Esophagus (tissue), 2 donors: ENCODE measurements around the gene KCNH4. TPM values are rescaled to one million over a fixed set of nuclear protein-coding genes. Genes with fewer than 3 reads are reported as not detected.
A peak's percentile ranks its signal among the peaks of the same experiment; 100 is the strongest.
"Not testable (repeated sequence)": the region's sequence is repeated elsewhere in the genome, so short reads cannot be mapped to it uniquely, and the experiment has no call there.

ENCODE experiments used
- H3K27ac ChIP-seq, 2 donors: one replicate each; pipeline ENCODE4 v1.5.1; 2013; ENCODE audit warnings: low read depth in 2 of 2, mild to moderate bottlenecking in 2 of 2, inconsistent platforms in 1 of 2, low read length in 1 of 2, moderate library complexity in 1 of 2
- H3K27me3 ChIP-seq, 2 donors: one replicate each; pipeline ENCODE4 v1.6.1; 2013; ENCODE audit warnings: low read length in 2 of 2, control low read depth in 1 of 2, mild to moderate bottlenecking in 1 of 2; ENCODE audit not compliant: insufficient read depth in 2 of 2, control insufficient read depth in 1 of 2
- H3K36me3 ChIP-seq, 2 donors: one replicate each; pipeline ENCODE4 v1.6.1; 2013; ENCODE audit warnings: low read length in 1 of 2; ENCODE audit not compliant: control insufficient read depth in 2 of 2, insufficient read depth in 2 of 2
- H3K4me1 ChIP-seq, 2 donors: one replicate each; pipeline ENCODE4 v1.6.1; 2013; ENCODE audit warnings: low read length in 1 of 2; ENCODE audit not compliant: control insufficient read depth in 2 of 2, insufficient read depth in 2 of 2
- H3K4me3 ChIP-seq, 2 donors: one replicate each; pipeline ENCODE4 v1.5.1; 2013; ENCODE audit warnings: low read length in 2 of 2, mild to moderate bottlenecking in 2 of 2, low read depth in 1 of 2, moderate library complexity in 1 of 2
- H3K9me3 ChIP-seq, 2 donors: one replicate each; pipeline ENCODE4 v1.6.1; 2013; ENCODE audit warnings: mild to moderate bottlenecking in 2 of 2, low read depth in 1 of 2, low read length in 1 of 2, moderate library complexity in 1 of 2; ENCODE audit not compliant: control insufficient read depth in 2 of 2, insufficient read depth in 1 of 2
- WGBS, 2 donors: extraction: QIAGEN DNeasy Blood & Tissue Kit; methylation state at CpG; one replicate each; pipeline ENCODE4 v1.1.7; 2013; 5-methylcytosine and 5-hydroxymethylcytosine counted together
- polyA plus RNA-seq, 2 donors: library from polyadenylated mRNA; stranded (reverse); fragments of 200-250 nt; gene quantifications; one replicate each; pipeline ENCODE4 v1.2.3, GENCODE V29; 2013
- donor health status: healthy with polysubstance abuse.
- donor health status: Bipolar disorder and iron deficiency.

The KCNH4 gene
- polyA plus RNA-seq, 2 donors: 0.02 to 0.04 TPM

GRCh38 chr17:42187833-42188232 lies 6.9 kb upstream of the KCNH4 start:
- Histone ChIP-seq H3K27ac (no peak overlapping the region), H3K4me3 (no peak overlapping the region)
- WGBS, 2 donors: 76 to 81% methylated on average over 2 of the region's 2 CpGs

GRCh38 chr17:42186191-42186590 lies 5.2 kb upstream of the KCNH4 start:
- not testable (repeated sequence) for H3K9me3 ChIP-seq, H3K27me3 ChIP-seq, H3K4me3 ChIP-seq, H3K4me1 ChIP-seq, H3K36me3 ChIP-seq, H3K27ac ChIP-seq
- 88 to 90% methylated on average over 5 of the region's 5 CpGs for WGBS, 2 donors

More at GRCh38 chr17:42187833-42188232, 6.9 kb upstream of the KCNH4 start:
- H3K36me3 ChIP-seq: no peaks in the 10 kb centered on the region
- H3K4me1 ChIP-seq: peaks cover 0 to 10% of the 10 kb centered on the region in 2 donors
- no peaks in the 10 kb centered on the region for H3K27me3 ChIP-seq
- no peaks in the 10 kb centered on the region for H3K9me3 ChIP-seq

GRCh38 chr17:42185621-42185930 lies 4.6 kb upstream of the KCNH4 start:
- H3K36me3 ChIP-seq: no peaks in the 10 kb centered on the region
- WGBS, 2 donors: 68 to 71% methylated on average over 6 to 7 of the region's 7 CpGs
- peaks cover 5 to 10% of the 10 kb centered on the region in 2 donors for H3K4me1 ChIP-seq
- no peak overlapping the region for H3K27ac ChIP-seq
- no peak overlapping the region for H3K4me3 ChIP-seq
- H3K9me3 ChIP-seq: no peaks in the 10 kb centered on the region
- H3K27me3 ChIP-seq: peaks cover 0 to 2% of the 10 kb centered on the region in 2 donors

- Histone ChIP-seq H3K27me3 (peaks cover 0 to 2% of the 10 kb centered on the region in 2 donors), H3K4me3 (peak within 1 kb of the TSS; percentile 29 to 36), H3K36me3 (no peaks in the 10 kb centered on the region), H3K27ac (no peak within 1 kb of the TSS), H3K9me3 (no peaks in the 10 kb centered on the region), H3K4me1 (peaks cover 7 to 12% of the 10 kb centered on the region in 2 donors)
- WGBS, 2 donors: 62 to 74% methylated on average over 11 of the region's 11 CpGs
Measured at GRCh38 chr17:42184713-42185620, 4.0 kb upstream of the KCNH4 start, which contains the start of gene HCRT. TSS of gene HCRT (minus strand) at chr17:42185452. CDS start at chr17:42185365, 87 bp downstream.

- H3K4me1 ChIP-seq: peaks cover 7 to 12% of the 10 kb centered on the region in 2 donors
- peak overlapping the region; percentile 23 to 36 for H3K27ac ChIP-seq
- H3K36me3 ChIP-seq: no peaks in the 10 kb centered on the region
- H3K9me3 ChIP-seq: no peaks in the 10 kb centered on the region
- H3K27me3 ChIP-seq: peaks cover 0 to 2% of the 10 kb centered on the region in 2 donors
- 4% methylated on average over 77 to 83 of the region's 83 CpGs for WGBS, 2 donors
- H3K4me3 ChIP-seq: peak overlapping the region; percentile 29 to 36
Measured at GRCh38 chr17:42183741-42184711, 3.1 kb upstream of the KCNH4 start.

GRCh38 chr17:42182927-42183734 lies 2.2 kb upstream of the KCNH4 start:
- Histone ChIP-seq H3K4me3 (peak overlapping the region in 1 of 2 donors; percentile 36), H3K9me3 (no peaks in the 10 kb centered on the region), H3K27me3 (peaks cover 0 to 2% of the 10 kb centered on the region in 2 donors), H3K27ac (no peak overlapping the region), H3K4me1 (peaks cover 7 to 12% of the 10 kb centered on the region in 2 donors), H3K36me3 (no peaks in the 10 kb centered on the region)
- WGBS, 2 donors: 69 to 78% methylated on average over 9 of the region's 9 CpGs

- Histone ChIP-seq H3K4me1 (peaks cover 7 to 12% of the 10 kb centered on the region in 2 donors), H3K9me3 (no peaks in the 10 kb centered on the region), H3K36me3 (no peaks in the 10 kb centered on the region), H3K27me3 (peaks cover 0 to 2% of the 10 kb centered on the region in 2 donors), H3K4me3 (no peak overlapping the region), H3K27ac (no peak overlapping the region)
- 85 to 94% methylated on average over 2 of the region's 2 CpGs for WGBS, 2 donors
Measured at GRCh38 chr17:42181851-42182207, 887 bp upstream of the KCNH4 start.

- Histone ChIP-seq H3K4me1 (peaks cover 7 to 12% of the 10 kb centered on the region in 2 donors), H3K36me3 (no peaks in the 10 kb centered on the region), H3K27me3 (peaks cover 0 to 2% of the 10 kb centered on the region in 2 donors), H3K9me3 (no peaks in the 10 kb centered on the region), H3K4me3 (peak overlapping the region in 1 of 2 donors; percentile 34), H3K27ac (no peak overlapping the region)
- WGBS, 2 donors: 2 to 3% methylated on average over 32 to 33 of the region's 33 CpGs
Measured at GRCh38 chr17:42180411-42180921, 476 bp downstream of the KCNH4 start.
